ENCODE data around the gene RPL10A.

DNA sequence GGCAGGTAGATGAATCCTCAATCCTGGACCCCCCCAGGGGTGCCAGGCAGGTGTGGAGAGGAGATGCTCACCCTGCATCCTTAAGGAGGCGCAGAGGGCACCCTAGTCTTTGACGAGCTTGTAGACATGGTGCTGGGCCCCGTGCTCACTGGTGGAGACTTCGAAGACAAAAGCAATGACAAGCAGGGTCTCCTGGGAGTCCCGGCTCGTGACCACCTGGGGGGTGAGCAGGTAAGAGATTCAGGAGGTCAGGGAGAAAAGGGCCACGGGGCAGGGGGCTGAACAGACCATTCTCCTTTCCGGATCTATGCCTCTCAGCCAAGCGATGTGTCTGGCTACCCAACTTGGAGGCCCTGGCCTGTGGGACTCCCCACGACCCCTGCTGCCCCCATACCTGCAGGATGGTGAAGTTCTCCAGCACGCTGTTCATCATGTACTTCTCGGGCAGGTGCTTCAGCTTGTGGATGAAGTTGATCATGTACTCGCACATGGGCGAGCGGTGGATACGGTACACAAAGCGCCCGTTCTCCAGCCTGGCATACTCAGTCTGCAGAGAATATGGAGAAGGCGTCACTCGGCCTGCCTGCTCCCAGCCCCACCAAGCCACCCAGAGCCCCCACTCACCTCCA is 6.9 kb downstream of the RPL10A start:
- TF ChIP-seq, protein P1, sequence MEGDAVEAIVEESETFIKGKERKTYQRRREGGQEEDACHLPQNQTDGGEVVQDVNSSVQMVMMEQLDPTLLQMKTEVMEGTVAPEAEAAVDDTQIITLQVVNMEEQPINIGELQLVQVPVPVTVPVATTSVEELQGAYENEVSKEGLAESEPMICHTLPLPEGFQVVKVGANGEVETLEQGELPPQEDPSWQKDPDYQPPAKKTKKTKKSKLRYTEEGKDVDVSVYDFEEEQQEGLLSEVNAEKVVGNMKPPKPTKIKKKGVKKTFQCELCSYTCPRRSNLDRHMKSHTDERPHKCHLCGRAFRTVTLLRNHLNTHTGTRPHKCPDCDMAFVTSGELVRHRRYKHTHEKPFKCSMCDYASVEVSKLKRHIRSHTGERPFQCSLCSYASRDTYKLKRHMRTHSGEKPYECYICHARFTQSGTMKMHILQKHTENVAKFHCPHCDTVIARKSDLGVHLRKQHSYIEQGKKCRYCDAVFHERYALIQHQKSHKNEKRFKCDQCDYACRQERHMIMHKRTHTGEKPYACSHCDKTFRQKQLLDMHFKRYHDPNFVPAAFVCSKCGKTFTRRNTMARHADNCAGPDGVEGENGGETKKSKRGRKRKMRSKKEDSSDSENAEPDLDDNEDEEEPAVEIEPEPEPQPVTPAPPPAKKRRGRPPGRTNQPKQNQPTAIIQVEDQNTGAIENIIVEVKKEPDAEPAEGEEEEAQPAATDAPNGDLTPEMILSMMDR (IDR thresholded peaks at IDR 0.05): no peak
- no peak for TF ChIP-seq POLR2A (IDR thresholded peaks at IDR 0.05)
